Progenitor cell of endocrine pancreas (in vitro differentiated cells): Measurements from ENCODE around the gene GCLC. TPM values are rescaled to one million over a fixed set of nuclear protein-coding genes. Genes with fewer than 3 reads are reported as not detected.

Experiments
- DNase-seq: peaks from one replicate; pipeline ENCODE4 v3.0.0; 2021; ENCODE audit warnings: low spot score; ENCODE audit not compliant: unreplicated experiment
- H3K27ac Mint-ChIP-seq: 2 replicates; pipeline ENCODE4 v1.8.0; 2021; ENCODE audit warnings: mild to moderate bottlenecking, moderate library complexity, mixed read lengths
- H3K27me3 Mint-ChIP-seq: 2 replicates; pipeline ENCODE4 v1.8.0; 2021; ENCODE audit warnings: mixed read lengths
- H3K36me3 Mint-ChIP-seq: 2 replicates; pipeline ENCODE4 v1.8.0; 2022; ENCODE audit warnings: mixed read lengths; ENCODE audit not compliant: insufficient read depth
- H3K4me1 Mint-ChIP-seq: 2 replicates; pipeline ENCODE4 v1.8.0; 2021; ENCODE audit warnings: low read depth, mixed read lengths
- H3K4me3 Mint-ChIP-seq: 2 replicates; pipeline ENCODE4 v1.8.0; 2021; ENCODE audit warnings: low read depth, mild to moderate bottlenecking, moderate library complexity, mixed read lengths
- H3K9me3 Mint-ChIP-seq: 2 replicates; pipeline ENCODE4 v1.8.0; 2021; ENCODE audit warnings: low read depth, mixed read lengths
- CTCF ChIP-seq: fragments of 200-600 bp; sonication (generic); IDR thresholded peaks from one replicate; pipeline ENCODE4 v1.5.0; 2021; ENCODE audit warnings: antibody characterized with exemption, mild to moderate bottlenecking; ENCODE audit not compliant: unreplicated experiment
- total RNA-seq: library from RNA; stranded (reverse); gene quantifications from 2 replicates; pipeline ENCODE4 v1.2.1, GENCODE V29; 2021

The GCLC gene
- total RNA-seq, 1 donor from 2014 or later, result 34.2 TPM

- Mint-ChIP-seq H3K4me1 (peaks cover 32% of the 10 kb centered on the region), H3K36me3 (no peaks in the 10 kb centered on the region), H3K27ac (peak overlapping the region; percentile 90), H3K4me3 (no peak overlapping the region), H3K27me3 (no peaks in the 10 kb centered on the region), H3K9me3 (no peaks in the 10 kb centered on the region)
- DNase-seq, result no peak
- TF ChIP-seq CTCF, result no peak
Measured at GRCh38 chr6:53529324-53530036, 15.4 kb downstream of the GCLC start.

GRCh38 chr6:53528107-53528506, 16.8 kb downstream of the GCLC start:
- Mint-ChIP-seq H3K27ac (peak overlapping the region; percentile 54), H3K36me3 (no peaks in the 10 kb centered on the region), H3K4me1 (peaks cover 42% of the 10 kb centered on the region), H3K27me3 (no peaks in the 10 kb centered on the region), H3K9me3 (no peaks in the 10 kb centered on the region), H3K4me3 (no peak overlapping the region)
- TF ChIP-seq CTCF, result no peak
- no peak for DNase-seq

DNA sequence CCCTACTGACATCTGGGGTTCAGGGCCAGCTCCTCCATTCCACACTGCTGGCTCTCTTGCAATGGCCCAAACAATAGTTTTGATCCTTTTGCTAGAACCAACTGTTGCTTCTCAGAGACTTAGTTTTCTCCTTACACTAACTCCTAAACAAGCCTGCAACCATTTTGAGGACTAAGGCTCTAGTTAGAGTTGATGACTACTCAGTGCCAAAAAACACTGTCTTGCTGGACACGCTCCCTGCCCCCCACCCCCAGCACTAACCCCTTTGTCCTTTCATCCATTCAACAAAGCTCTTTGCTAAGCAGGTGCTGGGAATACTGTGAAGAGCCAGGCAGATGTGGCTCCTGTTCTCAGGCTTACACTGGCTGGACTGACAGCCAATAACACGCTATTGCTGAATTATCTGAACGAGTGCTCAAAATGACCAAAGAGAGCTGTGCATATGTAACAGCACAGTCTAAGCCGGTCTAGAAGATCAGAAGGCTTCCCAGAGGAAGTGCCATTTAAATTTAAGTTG, 17.6 kb downstream of the GCLC start:
- Mint-ChIP-seq H3K27me3 (no peaks in the 10 kb centered on the region), H3K4me3 (no peak overlapping the region), H3K36me3 (no peaks in the 10 kb centered on the region), H3K4me1 (peaks cover 42% of the 10 kb centered on the region), H3K9me3 (no peaks in the 10 kb centered on the region), H3K27ac (peak overlapping the region; percentile 54)
- no peak for DNase-seq
- no peak for TF ChIP-seq CTCF

GRCh38 chr6:53526000-53526399, 18.9 kb downstream of the GCLC start:
- H3K27ac Mint-ChIP-seq, result no peak overlapping the region
- no peaks in the 10 kb centered on the region for H3K27me3 Mint-ChIP-seq
- no peaks in the 10 kb centered on the region for H3K9me3 Mint-ChIP-seq
- TF ChIP-seq CTCF, result no peak
- no peak for DNase-seq
- no peak overlapping the region for H3K4me3 Mint-ChIP-seq
- peaks cover 39% of the 10 kb centered on the region for H3K4me1 Mint-ChIP-seq
- H3K36me3 Mint-ChIP-seq, result no peaks in the 10 kb centered on the region

- DNase-seq, result no peak
- no peak for TF ChIP-seq CTCF
- Mint-ChIP-seq H3K9me3 (no peaks in the 10 kb centered on the region), H3K36me3 (peaks cover 5% of the 10 kb centered on the region), H3K4me1 (peaks cover 27% of the 10 kb centered on the region), H3K27me3 (no peaks in the 10 kb centered on the region), H3K27ac (no peak overlapping the region), H3K4me3 (no peak overlapping the region)
Measured at GRCh38 chr6:53524455-53524815, 20.5 kb downstream of the GCLC start.
